CD4-positive, alpha-beta T cell (primary cell): Measurements from ENCODE around the gene CCNE1. TPM values are rescaled to one million over a fixed set of nuclear protein-coding genes. Genes with fewer than 3 reads are reported as not detected.

Experiments
- ATAC-seq: fragments of 200-7000 bp; cut with Tn5 transposase; one replicate; pipeline ENCODE4 v1.10.0; 2022; ENCODE audit warnings: mild to moderate bottlenecking; ENCODE audit not compliant: poor library complexity
- CTCF ChIA-PET: fragments of 350-600 bp; sonication (Branson Sonifier 250); formaldehyde crosslinking; loops from one replicate; lab custom pipeline; 2021; ENCODE audit warnings: antibody characterized with exemption, inconsistent platforms; lab: Charles Lee
- POLR2A ChIA-PET: fragments of 350-600 bp; sonication (Branson Sonifier 250); formaldehyde crosslinking; loops from one replicate; lab custom pipeline; 2021; ENCODE audit warnings: antibody characterized with exemption, inconsistent platforms; lab: Charles Lee
- DNase-seq, 14 experiments: peaks; one replicate each; pipeline ENCODE4 v3.0.0-alpha.2; 2013 to 2020; ENCODE audit warnings: mixed read lengths in 2 of 14
- H3K27ac ChIP-seq, 2 donors: one replicate each; pipeline versions ENCODE4 v1.5.1 to v1.7.0; 2013; ENCODE audit warnings: low read length in 2 of 2, low read depth in 1 of 2, mild to moderate bottlenecking in 1 of 2
- H3K27me3 ChIP-seq, 2 experiments: 1 replicate in 1 of 2; 2 replicates in 1 of 2; pipeline versions ENCODE4 v1.6.1 to v1.7.0; 2013; ENCODE audit warnings: low read length in 2 of 2, control low read depth in 1 of 2, mild to moderate bottlenecking in 1 of 2, moderate library complexity in 1 of 2; ENCODE audit not compliant: insufficient read depth in 2 of 2, control insufficient read depth in 1 of 2
- H3K36me3 ChIP-seq: one replicate; pipeline ENCODE4 v1.6.1; 2013; ENCODE audit warnings: low read length, control low read depth; ENCODE audit not compliant: insufficient read depth
- H3K4me1 ChIP-seq: one replicate; pipeline ENCODE4 v1.6.1; 2013; ENCODE audit warnings: low read length, control low read depth; ENCODE audit not compliant: insufficient read depth
- H3K4me3 ChIP-seq: one replicate; pipeline ENCODE4 v1.5.1; 2013; ENCODE audit warnings: mild to moderate bottlenecking, low read length, moderate library complexity
- H3K9me3 ChIP-seq, 2 experiments: 1 replicate in 1 of 2; 2 replicates in 1 of 2; pipeline versions ENCODE4 v1.6.1 to v1.7.0; 2013; ENCODE audit warnings: low read length in 2 of 2, mild to moderate bottlenecking in 2 of 2, control low read depth in 1 of 2, moderate library complexity in 1 of 2; ENCODE audit not compliant: control insufficient read depth in 1 of 2, insufficient read depth in 1 of 2
- H3K27ac Mint-ChIP-seq: one replicate; pipeline ENCODE4 v1.8.0; 2020; ENCODE audit warnings: mixed read lengths
- H3K27me3 Mint-ChIP-seq: one replicate; pipeline ENCODE4 v1.8.0; 2021; ENCODE audit warnings: mixed read lengths
- H3K36me3 Mint-ChIP-seq: one replicate; pipeline ENCODE4 v1.8.0; 2021; ENCODE audit warnings: low read depth, mixed read lengths
- H3K4me1 Mint-ChIP-seq: one replicate; pipeline ENCODE4 v1.8.0; 2021; ENCODE audit warnings: low read depth, mixed read lengths
- H3K4me3 Mint-ChIP-seq: one replicate; pipeline ENCODE4 v1.8.0; 2020; ENCODE audit warnings: mild to moderate bottlenecking, mixed read lengths
- H3K9me3 Mint-ChIP-seq: one replicate; pipeline ENCODE4 v1.8.0; 2020; ENCODE audit warnings: mixed read lengths
- intact Hi-C, 2 experiments: fragments of 100-400 bp; cut with DNase I in 1 of 2; cut with micrococcal nuclease in 1 of 2; formaldehyde crosslinking; loops; one replicate each; pipeline versions ENCODE4 v1.15.1 to v1.9.0; 2023 to 2025; cut with DNase I, micrococcal nuclease
- total RNA-seq, 174 experiments: library from RNA in 2 of 174; stranded (reverse) in 2 of 174; gene quantifications; one replicate each; pipeline ENCODE4 v1.2.3 and lab custom pipeline; 2021 to 2026
- TF ChIP-seq, protein P1 (sequence below): fragments of 200-600 bp; IDR thresholded peaks from one replicate; pipeline ENCODE4 v1.8.0; 2022; ENCODE audit warnings: antibody characterized with exemption, mild to moderate bottlenecking

The CCNE1 gene
- total RNA-seq, 2 experiments from 2014 or later = 4.9 to 5.6 TPM

DNA sequence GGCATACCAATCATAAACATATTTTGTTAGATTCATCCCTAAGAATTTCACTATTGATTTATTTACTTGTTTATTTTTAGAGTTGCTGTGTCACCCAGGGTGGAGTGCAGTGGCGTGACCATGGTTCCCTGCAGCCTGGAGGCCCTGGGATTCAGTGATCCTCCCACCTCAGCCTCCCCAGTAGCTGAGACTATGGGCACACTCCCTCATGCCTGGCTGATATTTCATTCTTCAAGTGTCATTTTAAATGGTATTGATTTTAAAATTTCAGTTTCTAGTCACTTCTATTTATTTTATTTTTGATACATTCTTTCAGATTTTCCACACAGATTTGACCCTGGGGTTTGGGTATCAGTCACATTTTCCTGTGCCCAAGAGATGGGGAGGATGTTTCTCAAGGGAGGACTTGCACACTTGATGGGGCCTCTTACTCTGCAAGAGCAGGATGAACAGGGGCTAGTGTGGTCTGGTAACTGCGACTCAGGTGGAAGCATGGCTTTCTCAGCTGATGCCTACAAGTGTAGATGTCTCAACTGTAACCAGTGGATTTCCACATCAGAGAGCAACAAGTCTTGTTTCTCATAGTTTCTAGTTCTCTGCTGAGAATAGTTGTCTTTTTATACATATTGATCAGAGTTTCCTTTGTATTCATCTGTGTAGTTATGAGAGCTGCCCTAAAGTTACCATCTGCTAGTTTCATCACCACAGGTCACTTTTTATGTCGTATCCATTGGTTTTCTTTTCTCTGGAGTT is 40.2 kb downstream of the CCNE1 start:
- no peak overlapping the region for H3K4me3 ChIP-seq
- Mint-ChIP-seq H3K27me3 (peaks cover 5% of the 10 kb centered on the region), H3K4me3 (no peak overlapping the region), H3K4me1 (no peaks in the 10 kb centered on the region), H3K27ac (no peak overlapping the region), H3K9me3 (no peaks in the 10 kb centered on the region), H3K36me3 (no peaks in the 10 kb centered on the region)
- TF ChIP-seq, protein P1, sequence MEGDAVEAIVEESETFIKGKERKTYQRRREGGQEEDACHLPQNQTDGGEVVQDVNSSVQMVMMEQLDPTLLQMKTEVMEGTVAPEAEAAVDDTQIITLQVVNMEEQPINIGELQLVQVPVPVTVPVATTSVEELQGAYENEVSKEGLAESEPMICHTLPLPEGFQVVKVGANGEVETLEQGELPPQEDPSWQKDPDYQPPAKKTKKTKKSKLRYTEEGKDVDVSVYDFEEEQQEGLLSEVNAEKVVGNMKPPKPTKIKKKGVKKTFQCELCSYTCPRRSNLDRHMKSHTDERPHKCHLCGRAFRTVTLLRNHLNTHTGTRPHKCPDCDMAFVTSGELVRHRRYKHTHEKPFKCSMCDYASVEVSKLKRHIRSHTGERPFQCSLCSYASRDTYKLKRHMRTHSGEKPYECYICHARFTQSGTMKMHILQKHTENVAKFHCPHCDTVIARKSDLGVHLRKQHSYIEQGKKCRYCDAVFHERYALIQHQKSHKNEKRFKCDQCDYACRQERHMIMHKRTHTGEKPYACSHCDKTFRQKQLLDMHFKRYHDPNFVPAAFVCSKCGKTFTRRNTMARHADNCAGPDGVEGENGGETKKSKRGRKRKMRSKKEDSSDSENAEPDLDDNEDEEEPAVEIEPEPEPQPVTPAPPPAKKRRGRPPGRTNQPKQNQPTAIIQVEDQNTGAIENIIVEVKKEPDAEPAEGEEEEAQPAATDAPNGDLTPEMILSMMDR = no peak
- H3K4me1 ChIP-seq = no peaks in the 10 kb centered on the region
- no peak for DNase-seq
- no peak overlapping the region for H3K27ac ChIP-seq
- H3K9me3 ChIP-seq = no peaks in the 10 kb centered on the region
- no peaks in the 10 kb centered on the region for H3K36me3 ChIP-seq
- ATAC-seq = no peak
- CTCF ChIA-PET = no interaction called here
- POLR2A ChIA-PET = interaction anchor here (1.4 kb wide), 1 partner anchor 21 kb away, joined by 4 read pairs; no protein-coding TSS in a partner anchor
- intact Hi-C loops = no loop called here
- peaks cover 0 to 3% of the 10 kb centered on the region in 2 experiments for H3K27me3 ChIP-seq

DNA sequence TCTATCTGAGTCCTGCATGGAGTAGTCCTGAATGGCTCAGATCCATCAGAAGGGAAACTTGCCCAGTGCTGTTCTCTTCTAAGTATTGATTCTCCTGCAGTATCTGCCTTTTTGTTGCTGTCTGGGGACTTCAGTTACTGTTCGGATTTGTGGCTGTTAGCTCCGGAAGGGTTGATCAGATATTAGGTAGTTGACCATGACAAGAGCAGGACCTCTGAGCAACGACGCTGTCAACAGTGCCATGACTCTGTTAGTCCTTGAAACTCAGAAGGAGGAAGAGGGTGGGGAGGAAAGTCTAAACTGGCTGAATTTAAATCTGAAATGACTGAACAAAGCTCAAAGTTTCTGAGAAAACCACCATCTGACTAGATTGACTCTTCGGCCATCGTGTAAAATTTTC is 42.2 kb downstream of the CCNE1 start:
- Mint-ChIP-seq H3K27me3 (peaks cover 5% of the 10 kb centered on the region), H3K4me1 (peaks cover 4% of the 10 kb centered on the region), H3K4me3 (no peak overlapping the region), H3K36me3 (no peaks in the 10 kb centered on the region), H3K9me3 (no peaks in the 10 kb centered on the region), H3K27ac (no peak overlapping the region)
- POLR2A ChIA-PET = interaction anchor here (1.2 kb wide), 1 partner anchor 9 kb away, joined by 3 read pairs; no protein-coding TSS in a partner anchor
- DNase-seq = no peak
- no peaks in the 10 kb centered on the region for H3K36me3 ChIP-seq
- H3K27ac ChIP-seq = no peak overlapping the region
- intact Hi-C loops = no loop called here
- no peaks in the 10 kb centered on the region for H3K9me3 ChIP-seq
- H3K4me1 ChIP-seq = peaks cover 4% of the 10 kb centered on the region
- H3K27me3 ChIP-seq = peaks cover 0 to 6% of the 10 kb centered on the region in 2 experiments
- no peak for ATAC-seq
- no peak overlapping the region for H3K4me3 ChIP-seq
- TF ChIP-seq, protein P1 = no peak
- CTCF ChIA-PET = interaction anchor here (0.5 to 0.7 kb wide), 2 partner anchors 15 to 280 kb away, joined by 3 read pairs; no protein-coding TSS in a partner anchor

DNA sequence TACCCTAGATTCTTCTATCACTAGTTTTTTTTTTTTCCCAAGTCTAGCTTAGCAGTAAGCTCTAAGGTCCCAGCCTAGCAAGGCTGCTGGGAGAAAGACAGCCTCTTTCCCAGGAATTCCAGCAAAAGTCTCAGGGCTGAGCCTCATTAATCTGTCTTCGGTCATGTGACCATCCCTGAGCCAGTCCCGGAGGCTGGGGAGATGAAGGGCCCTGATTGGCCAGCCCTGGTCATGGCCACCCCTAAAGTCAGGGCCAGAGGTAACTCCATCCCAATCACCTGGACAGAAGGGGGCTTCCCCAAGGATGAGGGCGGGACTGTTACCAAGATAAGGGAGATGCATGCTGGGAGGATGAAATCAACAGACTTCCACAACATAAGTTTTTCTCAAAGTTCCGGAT is 43.3 kb downstream of the CCNE1 start:
- TF ChIP-seq, protein P1 = no peak
- POLR2A ChIA-PET = interaction anchor here (0.6 to 1.2 kb wide), 2 partner anchors 10 to 47 kb away, joined by 3 to 5 read pairs; no protein-coding TSS in a partner anchor

More for the DNA sequence above, 43.3 kb downstream of the CCNE1 start:
- CTCF ChIA-PET = no interaction called here
- DNase-seq (no peak), ATAC-seq (no peak)
- Mint-ChIP-seq H3K4me1 (peaks cover 4% of the 10 kb centered on the region), H3K4me3 (no peak overlapping the region), H3K27ac (no peak overlapping the region), H3K27me3 (peaks cover 5% of the 10 kb centered on the region), H3K36me3 (no peaks in the 10 kb centered on the region), H3K9me3 (no peaks in the 10 kb centered on the region)
- intact Hi-C loops = no loop called here
- no peaks in the 10 kb centered on the region for H3K9me3 ChIP-seq
- peaks cover 4% of the 10 kb centered on the region for H3K4me1 ChIP-seq
- H3K4me3 ChIP-seq = no peak overlapping the region
- H3K36me3 ChIP-seq = no peaks in the 10 kb centered on the region
- no peak overlapping the region for H3K27ac ChIP-seq
- H3K27me3 ChIP-seq = peaks cover 0 to 6% of the 10 kb centered on the region in 2 experiments
